ENCODE results near the gene FCHO1. TPM values are rescaled to one million over a fixed set of nuclear protein-coding genes. Genes with fewer than 3 reads are reported as not detected.

FCHO1 gene, protein sequence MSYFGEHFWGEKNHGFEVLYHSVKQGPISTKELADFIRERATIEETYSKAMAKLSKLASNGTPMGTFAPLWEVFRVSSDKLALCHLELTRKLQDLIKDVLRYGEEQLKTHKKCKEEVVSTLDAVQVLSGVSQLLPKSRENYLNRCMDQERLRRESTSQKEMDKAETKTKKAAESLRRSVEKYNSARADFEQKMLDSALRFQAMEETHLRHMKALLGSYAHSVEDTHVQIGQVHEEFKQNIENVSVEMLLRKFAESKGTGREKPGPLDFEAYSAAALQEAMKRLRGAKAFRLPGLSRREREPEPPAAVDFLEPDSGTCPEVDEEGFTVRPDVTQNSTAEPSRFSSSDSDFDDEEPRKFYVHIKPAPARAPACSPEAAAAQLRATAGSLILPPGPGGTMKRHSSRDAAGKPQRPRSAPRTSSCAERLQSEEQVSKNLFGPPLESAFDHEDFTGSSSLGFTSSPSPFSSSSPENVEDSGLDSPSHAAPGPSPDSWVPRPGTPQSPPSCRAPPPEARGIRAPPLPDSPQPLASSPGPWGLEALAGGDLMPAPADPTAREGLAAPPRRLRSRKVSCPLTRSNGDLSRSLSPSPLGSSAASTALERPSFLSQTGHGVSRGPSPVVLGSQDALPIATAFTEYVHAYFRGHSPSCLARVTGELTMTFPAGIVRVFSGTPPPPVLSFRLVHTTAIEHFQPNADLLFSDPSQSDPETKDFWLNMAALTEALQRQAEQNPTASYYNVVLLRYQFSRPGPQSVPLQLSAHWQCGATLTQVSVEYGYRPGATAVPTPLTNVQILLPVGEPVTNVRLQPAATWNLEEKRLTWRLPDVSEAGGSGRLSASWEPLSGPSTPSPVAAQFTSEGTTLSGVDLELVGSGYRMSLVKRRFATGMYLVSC
- polyA plus RNA-seq (ENCODE audit: insufficient read length in 12 of 12), result 1 to 10 TPM in 4 of 12 donors, under 1 TPM in 6, not detected in 2; 0.67 to 4.0 (median 0.88) TPM
- long read RNA-seq, donor 1, result 0 reads
- long read RNA-seq, donor 2, result 0 reads
- long read RNA-seq, donor 3, result 0 reads
- long read RNA-seq, donor 4, result 0 reads
- long read RNA-seq, donor 5, result 0 reads
- long read RNA-seq, donor 6, result 0 reads
- long read RNA-seq, donor 7, result 0 reads
- long read RNA-seq, donor 8, result 0 reads
- long read RNA-seq, donor 9, result 0 reads
- long read RNA-seq, donor 10, result 0 reads
- long read RNA-seq, donor 11, result 0 reads

DNA sequence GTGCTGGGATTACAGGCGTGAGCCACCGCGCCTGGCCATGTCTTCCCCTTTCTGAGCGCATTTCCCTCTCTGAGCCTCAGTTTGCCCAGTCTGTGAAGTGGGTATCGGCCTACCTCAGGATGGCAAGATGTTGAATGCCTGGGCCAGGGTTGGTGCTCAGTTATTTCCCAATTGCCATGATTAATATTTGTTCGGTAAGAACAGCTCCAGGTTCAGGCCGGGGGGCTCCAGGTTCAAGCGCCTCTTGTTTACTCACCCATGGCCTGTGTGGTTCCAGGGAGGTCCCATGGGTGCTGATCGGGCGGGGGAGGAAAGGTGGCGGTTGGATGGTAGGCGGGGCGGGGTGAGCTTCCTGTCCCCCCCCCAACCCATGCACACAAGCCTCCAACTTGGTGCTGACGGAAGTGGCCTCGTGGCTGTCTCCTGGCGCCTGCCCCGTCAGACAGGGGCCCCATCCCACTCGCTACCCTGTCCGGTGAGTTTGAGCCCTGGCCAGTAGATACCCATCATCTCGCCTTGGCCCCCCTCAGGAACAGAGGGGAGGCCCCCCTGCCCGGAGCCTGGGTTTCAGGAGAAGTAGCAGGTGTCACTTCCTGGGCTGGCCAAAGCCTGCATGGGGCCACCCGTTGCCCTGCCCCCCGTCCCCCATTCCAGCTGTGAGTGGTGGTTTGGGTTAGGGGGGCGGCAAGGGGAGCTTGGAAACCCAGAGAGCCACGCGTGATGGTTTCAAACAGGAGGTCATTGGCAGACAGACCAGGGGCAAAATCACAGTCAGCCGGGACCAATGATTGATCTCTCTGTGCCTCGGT lies at the start of gene FCHO1:
Gene FCHO1 (plus strand): TSS at position 375 of the 809 bp plus-strand sequence. CDS start 3,688 bp downstream, outside the sequence.
- DNase-seq, result no peak

DNA sequence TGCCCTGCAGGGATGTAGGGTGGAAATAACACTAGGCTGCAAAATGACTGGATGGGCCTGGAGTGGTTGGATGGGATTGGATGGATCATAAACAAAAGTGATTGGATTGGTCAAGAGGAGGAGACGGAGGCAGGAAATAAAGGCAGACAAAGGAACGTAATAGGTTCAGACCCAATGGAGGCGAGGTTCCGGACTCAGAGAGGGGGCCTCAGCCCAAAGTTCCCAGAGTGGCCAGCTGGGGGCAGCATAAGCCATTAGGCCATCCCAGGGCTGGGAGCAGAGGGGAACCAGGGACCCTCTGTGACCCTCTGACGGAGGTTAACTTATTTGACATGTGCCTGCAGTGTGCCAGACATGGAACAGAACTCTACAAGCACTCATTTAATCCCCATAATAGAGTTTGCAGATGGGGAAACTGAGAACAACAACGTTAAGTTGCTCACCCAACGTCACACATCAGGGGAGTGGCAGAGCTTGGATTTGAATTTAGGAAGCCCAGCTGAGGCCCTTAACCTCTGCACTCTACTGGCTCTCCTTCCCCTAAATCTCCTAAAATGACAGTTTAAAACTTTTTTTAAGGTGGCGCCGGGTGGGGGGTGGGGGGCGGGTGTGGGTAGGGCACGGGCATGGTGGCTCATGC lies 47.3 kb upstream of the FCHO1 start:
- DNase-seq, result no peak

DNA sequence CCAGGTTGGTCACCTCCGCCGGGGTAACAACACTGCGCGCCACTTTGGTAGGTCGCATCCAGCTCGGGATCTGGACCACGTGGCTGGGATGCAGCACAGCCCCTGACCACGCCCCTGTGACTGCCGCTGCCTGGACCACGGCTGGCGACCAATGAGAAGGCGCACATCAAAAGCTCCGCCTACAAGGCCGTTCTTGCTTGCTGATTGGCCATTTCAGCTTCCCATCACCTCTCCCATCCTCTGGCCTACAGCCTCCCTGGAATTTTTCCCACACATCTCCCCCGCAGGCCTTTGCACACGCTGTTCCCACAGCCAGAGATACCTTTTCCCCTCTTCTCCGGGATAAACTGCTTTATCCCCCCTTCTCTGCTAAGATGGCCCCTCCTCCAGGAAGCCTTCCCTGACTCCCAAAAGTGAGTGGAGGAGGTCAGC lies 44.5 kb upstream of the FCHO1 start:
- no peak for DNase-seq

DNA sequence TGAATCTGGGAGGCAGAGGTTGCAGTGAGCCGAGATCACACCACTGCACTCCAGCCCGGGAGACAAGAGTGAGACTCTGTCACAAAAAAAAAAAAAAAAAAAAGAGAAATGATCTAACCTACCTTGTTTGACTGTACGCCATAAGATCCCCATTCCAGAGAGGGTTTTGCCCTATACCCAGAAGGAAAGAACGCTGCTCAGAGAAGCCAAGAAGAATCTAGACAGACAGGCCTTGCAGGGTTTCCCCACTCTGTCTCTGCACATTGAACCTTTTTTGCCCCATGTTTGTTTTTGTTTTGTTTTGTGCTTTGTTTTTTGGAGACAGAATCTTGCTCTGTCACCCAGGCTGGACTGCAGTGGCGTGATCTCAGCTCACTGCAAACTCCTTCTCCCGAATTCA lies 39.4 kb upstream of the FCHO1 start:
- DNase-seq, result no peak

DNA sequence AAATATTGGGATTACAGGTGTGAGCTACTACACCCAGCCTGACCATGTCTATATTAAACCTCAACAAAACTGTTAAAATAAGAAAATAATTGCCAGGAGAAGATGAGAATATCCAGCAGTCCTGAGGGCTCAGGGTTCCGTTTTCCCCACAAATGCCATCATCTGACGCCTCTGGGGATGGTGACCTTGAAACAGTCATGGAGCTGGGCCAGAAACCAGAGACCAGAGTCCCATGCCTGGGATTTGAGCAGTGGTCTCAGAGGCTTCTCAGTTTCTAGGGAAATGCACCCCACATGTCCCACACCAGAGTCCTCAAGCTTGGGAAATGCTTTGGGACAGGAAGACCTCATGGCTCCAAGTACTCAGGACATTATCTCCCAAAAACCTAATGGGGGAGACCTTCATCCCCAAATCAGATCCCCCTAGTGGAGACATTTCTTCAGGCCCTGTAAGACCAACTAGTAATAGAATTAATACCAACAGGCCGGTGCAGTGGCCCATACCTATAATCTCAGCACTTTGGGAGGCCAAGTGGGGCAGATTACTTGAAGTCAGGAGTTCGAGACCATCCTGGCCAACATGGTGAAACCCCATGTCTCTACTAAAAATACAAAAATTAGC lies 34.9 kb upstream of the FCHO1 start:
- DNase-seq, result no peak

DNA sequence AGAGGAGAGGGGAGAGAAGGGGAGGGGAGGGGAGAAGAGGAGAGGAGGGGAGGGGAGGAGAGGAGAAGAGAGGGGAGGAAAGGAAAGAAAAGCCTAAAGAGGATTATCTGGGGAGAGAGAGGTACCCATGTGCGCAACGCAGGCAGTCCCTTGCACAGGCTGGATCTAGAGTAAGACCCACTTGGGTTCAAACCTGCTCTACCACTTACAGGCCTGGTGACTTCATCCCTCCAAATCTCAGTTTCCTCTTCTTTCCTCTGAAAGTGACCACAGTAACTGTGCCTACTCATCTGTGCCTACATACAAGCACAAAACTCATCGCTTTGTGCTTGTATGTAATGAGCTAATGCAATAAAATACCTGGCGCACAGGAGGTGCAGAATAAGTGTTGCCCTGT lies 32.7 kb upstream of the FCHO1 start:
- DNase-seq, result no peak

DNA sequence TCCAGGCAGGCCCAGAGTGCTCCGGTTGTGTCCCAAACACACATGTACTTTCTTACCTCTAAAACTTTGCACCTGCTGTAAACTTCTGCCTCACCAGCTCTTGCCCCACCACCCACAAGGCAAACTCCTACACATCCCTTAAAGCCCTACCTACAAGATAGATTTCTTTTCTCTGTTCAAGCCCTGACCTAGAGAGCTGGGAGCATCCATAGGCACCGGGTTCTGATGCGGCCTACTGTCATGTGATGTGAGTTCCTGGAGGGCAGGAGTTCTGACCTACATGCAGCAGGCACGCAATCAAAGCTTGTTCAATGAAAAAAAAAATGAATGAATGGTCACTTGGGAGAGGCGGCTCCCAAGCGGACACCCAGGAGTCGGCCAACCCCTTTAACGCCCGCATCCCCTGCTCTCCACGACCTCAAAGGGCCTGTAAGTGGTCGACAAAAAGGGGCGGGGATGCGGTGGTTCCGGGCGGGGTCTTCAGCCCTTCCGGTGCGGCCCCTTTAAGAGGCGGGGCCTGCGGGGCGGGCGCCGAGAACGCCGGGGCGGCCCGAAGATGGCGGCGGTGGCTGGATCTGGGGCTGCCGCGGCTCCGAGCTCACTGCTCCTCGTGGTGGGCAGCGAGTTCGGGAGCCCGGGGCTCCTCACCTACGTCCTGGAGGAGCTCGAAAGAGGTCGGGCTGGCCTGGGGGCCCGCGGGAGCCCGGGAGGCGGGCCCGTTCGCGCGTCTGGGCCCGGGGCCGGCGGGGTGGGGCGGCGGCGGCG lies 32.1 kb upstream of the FCHO1 start, which contains the start of gene MAP1S:
Gene MAP1S (plus strand): TSS at position 534 of the 765 bp plus-strand sequence. CDS start 23 bp downstream, at position 557.
- DNase-seq, result peak; percentile 48

DNA sequence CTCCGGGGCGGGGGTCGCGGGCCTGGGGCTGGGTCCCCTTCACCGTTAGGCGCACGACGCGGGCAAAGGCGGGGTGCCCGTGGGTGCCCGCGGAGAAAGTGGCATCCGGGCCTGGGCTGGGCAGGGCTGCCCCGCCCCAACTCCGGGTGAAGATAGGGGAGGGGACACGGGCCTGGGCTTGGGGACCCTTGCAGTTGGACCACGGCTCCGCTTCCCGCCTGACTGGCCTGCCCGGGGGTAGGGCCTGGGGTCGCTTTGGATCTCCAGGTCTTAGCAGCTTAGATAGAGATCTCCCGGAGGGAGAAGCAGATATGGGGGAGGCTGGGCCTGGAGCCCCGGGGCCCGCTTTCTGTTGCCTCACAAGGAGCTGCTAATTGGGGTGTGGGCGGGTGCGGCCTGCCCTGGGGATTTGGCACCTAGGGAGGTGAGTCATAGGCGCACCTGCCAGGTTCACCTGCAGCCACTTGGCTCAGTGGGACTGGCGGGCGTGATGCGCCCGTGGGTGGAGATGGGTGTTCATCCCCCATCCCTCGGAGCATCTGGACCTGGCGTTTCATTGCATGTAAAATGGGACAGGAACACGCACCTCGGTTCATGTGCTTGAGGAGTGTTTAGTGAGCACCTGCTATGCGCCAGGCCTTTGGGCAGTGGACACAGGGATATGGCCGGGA lies 31.4 kb upstream of the FCHO1 start:
- no peak for DNase-seq

DNA sequence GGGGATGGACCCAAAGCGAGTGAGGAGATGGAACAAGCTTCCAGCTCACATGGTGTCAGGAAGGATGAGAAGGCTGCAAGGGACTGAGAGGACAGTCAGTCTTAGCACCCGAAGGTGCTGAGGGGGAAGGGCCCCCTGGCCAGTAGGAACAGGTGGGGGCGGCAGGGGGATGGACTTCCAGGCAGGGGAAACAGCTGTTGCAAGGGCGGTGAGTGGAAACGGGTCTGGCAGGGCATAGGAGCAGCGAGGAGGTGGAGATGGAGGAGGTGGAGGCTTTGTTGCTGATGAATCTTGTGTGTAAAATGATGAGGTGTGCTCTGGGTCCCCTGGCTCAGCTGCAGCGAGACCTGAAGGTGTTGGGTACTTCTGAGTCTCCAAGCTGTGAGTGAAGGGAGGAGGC lies 30.8 kb upstream of the FCHO1 start:
- no peak for DNase-seq

DNA sequence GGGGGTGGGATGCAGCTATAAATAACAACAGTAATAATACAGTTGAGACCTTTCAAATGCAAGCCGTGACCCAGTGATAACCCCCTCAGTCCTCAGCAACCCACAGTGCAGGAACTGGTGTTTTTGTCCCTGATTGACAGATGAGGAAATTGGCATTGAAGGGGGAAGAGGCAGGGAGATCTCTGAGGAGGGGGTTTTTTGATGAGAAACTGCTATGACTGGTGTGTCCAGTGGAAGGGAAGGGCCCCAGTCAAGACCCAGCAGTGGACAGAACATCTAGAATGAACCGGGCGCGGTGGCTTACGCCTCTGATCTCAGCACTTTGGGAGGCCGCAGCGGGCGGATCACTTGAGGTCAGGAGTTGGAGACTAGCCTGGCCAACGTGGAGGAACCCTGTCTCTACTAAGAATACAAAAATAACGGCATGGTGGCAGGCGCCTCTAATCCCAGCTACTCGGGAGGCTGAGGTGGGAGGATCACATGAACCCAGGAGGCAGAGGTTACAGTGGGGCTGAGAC lies 30.1 kb upstream of the FCHO1 start:
- no peak for DNase-seq

DNA sequence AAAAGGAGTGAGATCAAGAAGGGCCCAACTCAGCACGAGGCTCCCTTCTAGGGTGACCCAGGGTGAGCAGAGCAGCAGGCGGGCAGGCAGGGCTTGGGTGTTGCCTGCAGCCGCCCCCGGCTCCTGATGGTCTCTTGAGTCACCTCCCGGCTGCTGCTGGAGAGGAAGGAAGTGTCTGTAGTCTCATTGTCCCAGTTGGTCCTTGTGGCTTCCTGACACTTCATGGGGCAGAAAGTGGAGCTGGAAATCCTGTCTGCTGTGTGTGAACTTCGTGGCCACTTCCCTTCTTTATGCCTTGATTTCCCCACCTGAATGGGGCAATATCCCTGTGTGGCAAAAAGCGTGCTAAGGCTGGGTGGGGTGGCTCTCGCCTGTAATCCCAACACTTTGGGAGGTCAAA lies 29.5 kb upstream of the FCHO1 start:
- no peak for DNase-seq

DNA sequence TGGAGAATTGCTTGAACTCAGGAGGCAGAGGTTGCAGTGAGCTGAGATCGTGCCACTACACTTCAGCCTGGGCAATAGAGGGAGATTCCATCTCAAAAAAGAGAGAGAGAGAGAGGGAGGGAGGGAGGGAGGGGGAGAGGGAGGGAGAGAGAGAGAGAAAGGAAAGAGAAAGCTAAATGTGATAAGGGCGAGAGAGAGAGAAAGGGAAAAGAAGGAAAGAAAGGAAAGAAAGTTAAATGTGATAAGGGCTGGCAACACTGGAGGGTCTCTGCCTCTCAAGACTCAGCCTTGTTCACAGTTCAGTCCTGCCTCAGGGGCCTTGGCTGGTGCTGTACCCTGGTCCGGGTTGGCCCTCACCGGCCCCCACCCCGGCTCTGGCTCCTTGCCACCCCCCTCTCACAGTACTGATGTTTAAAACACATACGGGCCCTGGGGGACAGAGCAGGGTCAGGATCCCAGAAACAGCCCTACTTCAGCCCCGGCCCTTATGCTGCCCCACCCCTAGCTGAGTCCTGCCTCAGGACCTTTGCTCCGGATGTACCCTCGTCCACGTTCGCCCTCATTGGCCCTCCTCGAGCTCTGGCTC lies 28.5 kb upstream of the FCHO1 start:
- DNase-seq, result no peak

DNA sequence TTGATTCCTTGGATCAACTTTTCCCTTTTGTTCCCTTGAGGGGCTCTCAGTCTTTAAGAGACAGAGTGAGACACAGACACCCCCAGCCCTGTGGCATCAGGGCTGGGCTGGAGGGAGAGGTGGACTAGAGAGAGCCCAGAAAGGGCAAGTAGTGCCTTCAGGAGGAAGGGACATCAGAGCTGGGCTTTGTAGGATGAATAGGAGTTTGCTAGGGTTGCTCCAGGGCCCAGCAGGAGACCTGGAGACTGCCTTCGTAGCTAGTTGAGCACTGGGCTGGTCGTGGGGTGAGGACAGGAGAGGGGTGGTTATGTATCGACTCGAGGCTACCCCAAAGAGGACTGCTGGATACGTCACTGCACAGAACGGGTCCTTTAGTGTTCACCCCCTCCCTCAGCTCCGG lies 26.6 kb upstream of the FCHO1 start:
- DNase-seq, result no peak

DNA sequence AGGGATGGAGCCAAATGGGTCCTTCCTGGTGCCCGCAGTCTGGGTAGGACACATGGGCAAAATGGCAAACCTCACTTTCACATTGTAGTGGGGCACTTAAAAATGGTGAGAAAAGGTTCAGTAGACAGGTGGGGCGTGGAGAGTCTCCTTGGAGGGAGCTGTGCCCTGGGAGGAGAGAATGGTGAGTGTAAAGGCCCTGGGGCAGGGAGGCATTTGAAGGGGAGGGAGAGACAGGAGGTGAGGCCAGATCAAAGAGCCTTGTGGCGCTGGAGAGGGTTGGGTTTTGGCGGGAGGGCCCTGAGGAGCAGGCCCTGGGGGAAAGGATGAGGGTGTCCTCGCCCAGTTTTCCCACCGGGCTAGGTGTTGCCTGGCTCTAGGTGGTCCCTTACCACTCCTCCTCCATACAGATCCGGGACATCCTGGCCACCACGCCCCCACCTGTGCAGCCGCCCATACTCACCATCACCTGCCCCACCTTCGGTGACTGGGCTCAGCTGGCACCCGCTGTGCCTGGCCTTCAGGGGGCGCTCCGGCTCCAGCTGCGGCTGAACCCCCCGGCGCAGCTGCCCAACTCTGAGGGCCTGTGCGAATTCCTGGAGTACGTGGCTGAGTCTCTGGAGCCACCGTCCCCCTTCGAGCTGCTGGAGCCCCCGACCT lies 25.7 kb upstream of the FCHO1 start:
- no peak for DNase-seq

DNA sequence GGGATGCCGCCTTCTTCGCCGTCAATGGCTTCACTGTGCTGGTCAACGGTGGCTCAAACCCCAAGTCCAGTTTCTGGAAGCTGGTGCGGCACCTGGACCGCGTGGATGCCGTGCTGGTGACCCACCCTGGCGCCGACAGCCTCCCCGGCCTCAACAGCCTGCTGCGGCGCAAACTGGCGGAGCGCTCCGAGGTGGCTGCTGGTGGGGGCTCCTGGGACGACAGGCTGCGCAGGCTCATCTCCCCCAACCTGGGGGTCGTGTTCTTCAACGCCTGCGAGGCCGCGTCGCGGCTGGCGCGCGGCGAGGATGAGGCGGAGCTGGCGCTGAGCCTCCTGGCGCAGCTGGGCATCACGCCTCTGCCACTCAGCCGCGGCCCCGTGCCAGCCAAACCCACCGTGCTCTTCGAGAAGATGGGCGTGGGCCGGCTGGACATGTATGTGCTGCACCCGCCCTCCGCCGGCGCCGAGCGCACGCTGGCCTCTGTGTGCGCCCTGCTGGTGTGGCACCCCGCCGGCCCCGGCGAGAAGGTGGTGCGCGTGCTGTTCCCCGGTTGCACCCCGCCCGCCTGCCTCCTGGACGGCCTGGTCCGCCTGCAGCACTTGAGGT lies 25.0 kb upstream of the FCHO1 start:
- no peak for DNase-seq

DNA sequence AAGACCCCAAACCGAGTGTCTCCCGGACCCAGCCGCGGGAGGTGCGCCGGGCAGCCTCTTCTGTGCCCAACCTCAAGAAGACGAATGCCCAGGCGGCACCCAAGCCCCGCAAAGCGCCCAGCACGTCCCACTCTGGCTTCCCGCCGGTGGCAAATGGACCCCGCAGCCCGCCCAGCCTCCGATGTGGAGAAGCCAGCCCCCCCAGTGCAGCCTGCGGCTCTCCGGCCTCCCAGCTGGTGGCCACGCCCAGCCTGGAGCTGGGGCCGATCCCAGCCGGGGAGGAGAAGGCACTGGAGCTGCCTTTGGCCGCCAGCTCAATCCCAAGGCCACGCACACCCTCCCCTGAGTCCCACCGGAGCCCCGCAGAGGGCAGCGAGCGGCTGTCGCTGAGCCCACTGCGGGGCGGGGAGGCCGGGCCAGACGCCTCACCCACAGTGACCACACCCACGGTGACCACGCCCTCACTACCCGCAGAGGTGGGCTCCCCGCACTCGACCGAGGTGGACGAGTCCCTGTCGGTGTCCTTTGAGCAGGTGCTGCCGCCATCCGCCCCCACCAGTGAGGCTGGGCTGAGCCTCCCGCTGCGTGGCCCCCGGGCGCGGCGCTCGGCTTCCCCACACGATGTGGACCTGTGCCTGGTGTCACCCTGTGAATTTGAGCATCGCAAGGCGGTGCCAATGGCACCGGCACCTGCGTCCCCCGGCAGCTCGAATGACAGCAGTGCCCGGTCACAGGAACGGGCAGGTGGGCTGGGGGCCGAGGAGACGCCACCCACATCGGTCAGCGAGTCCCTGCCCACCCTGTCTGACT lies 24.1 kb upstream of the FCHO1 start:
- DNase-seq, result no peak
